LNCaP clone FGC (cell line): ENCODE data around the gene DLG4.

Source experiments
- DNase-seq: peaks from one replicate; pipeline ENCODE4 v3.0.0-alpha.2; 2011; ENCODE audit warnings: low read depth
- H3K4me3 ChIP-seq: 2 replicates; pipeline ENCODE4 v1.5.1; 2011; ENCODE audit warnings: mild to moderate bottlenecking, low read depth, low read length, control low read depth
- CTCF ChIP-seq: IDR thresholded peaks from 2 replicates; pipeline ENCODE4 v1.5.1; 2012; ENCODE audit warnings: mild to moderate bottlenecking; ENCODE audit not compliant: control insufficient read depth, insufficient read depth; ENCODE audit errors: extremely low read depth

The DLG4 gene

GRCh38 chr17:7253082-7253481 is 33.4 kb upstream of the DLG4 start:
- no peak for TF ChIP-seq CTCF
- peak overlapping the region; percentile 92 for H3K4me3 ChIP-seq
- no peak for DNase-seq

- peak within 1 kb of the TSS; percentile 92 for H3K4me3 ChIP-seq
- TF ChIP-seq CTCF = peak; percentile 58
- no peak for DNase-seq
These were observed 32.8 kb upstream of the DLG4 start, which contains the start of gene ELP5 for GRCh38 chr17:7252176-7253043. ELP5 (plus strand) TSS chr17:7252215; CDS start chr17:7252551, 336 bp downstream.

- DNase-seq = peak; percentile 99
- no peak for TF ChIP-seq CTCF
- peak within 1 kb of the TSS; percentile 92 for H3K4me3 ChIP-seq
These were observed 32.1 kb upstream of the DLG4 start, which contains the start of gene CTDNEP1 for GRCh38 chr17:7251661-7252175. CTDNEP1 (minus strand) TSS chr17:7251734; CDS start chr17:7251296, 438 bp downstream.

GRCh38 chr17:7250695-7251627 is 31.3 kb upstream of the DLG4 start:
- no peak for TF ChIP-seq CTCF
- DNase-seq = no peak
- peak overlapping the region; percentile 92 for H3K4me3 ChIP-seq

GRCh38 chr17:7249830-7250229 is 30.2 kb upstream of the DLG4 start:
- no peak for TF ChIP-seq CTCF
- DNase-seq = no peak
- peak overlapping the region; percentile 92 for H3K4me3 ChIP-seq

- no peak for DNase-seq
- H3K4me3 ChIP-seq = no peak overlapping the region; the same call in 1 of the 2 replicates
- TF ChIP-seq CTCF = no peak
These were observed 29.6 kb upstream of the DLG4 start for GRCh38 chr17:7249214-7249613.
